HG03439 (cell line): ENCODE results near the gene OR2AT4.
"Not testable (repeated sequence)": the region's sequence is repeated elsewhere in the genome, so short reads cannot be mapped to it uniquely, and the experiment has no call there.

ENCODE experiments used
- ATAC-seq: cut with Tn5 transposase; IDR thresholded peaks from one replicate; pipeline ENCODE4 v1.9.1; 2021; ENCODE audit warnings: mild to moderate bottlenecking, moderate library complexity; ENCODE audit not compliant: unreplicated experiment

Gene OR2AT4

GRCh38 chr11:75068993-75069392 is 27.7 kb downstream of the OR2AT4 start:
- ATAC-seq, result no peak

- no peak for ATAC-seq
Measured at GRCh38 chr11:75068559-75068958, 28.1 kb downstream of the OR2AT4 start.

- ATAC-seq, result no peak
Measured at GRCh38 chr11:75066061-75066460, 30.6 kb downstream of the OR2AT4 start.

- ATAC-seq, result no peak
Measured at GRCh38 chr11:75063741-75064314, 32.8 kb downstream of the OR2AT4 start.

GRCh38 chr11:75059299-75059698 is 37.4 kb downstream of the OR2AT4 start:
- no peak for ATAC-seq

- no peak for ATAC-seq
Measured at GRCh38 chr11:75056814-75057213, 39.9 kb downstream of the OR2AT4 start.

- no peak for ATAC-seq
Measured at GRCh38 chr11:75055511-75055910, 41.2 kb downstream of the OR2AT4 start.

- no peak for ATAC-seq
Measured at GRCh38 chr11:75052457-75052856, 44.2 kb downstream of the OR2AT4 start.

GRCh38 chr11:75051043-75051442 is 45.6 kb downstream of the OR2AT4 start:
- ATAC-seq, result no peak

GRCh38 chr11:75050516-75050915 is 46.2 kb downstream of the OR2AT4 start:
- ATAC-seq, result no peak

- ATAC-seq, result not testable (repeated sequence)
Measured at GRCh38 chr11:75049501-75050266, 47.0 kb downstream of the OR2AT4 start.

GRCh38 chr11:75047191-75047590 is 49.5 kb downstream of the OR2AT4 start:
- no peak for ATAC-seq

- ATAC-seq, result not testable (repeated sequence)
Measured at GRCh38 chr11:75046668-75047067, 50.0 kb downstream of the OR2AT4 start.

GRCh38 chr11:75044381-75045170 is 52.1 kb downstream of the OR2AT4 start:
- ATAC-seq, result not testable (repeated sequence)

GRCh38 chr11:75041821-75042220 is 54.9 kb downstream of the OR2AT4 start:
- not testable (repeated sequence) for ATAC-seq

GRCh38 chr11:75041263-75041662 is 55.4 kb downstream of the OR2AT4 start:
- no peak for ATAC-seq

- ATAC-seq, result no peak
Measured at GRCh38 chr11:75040167-75040770, 56.4 kb downstream of the OR2AT4 start.

- ATAC-seq, result no peak
Measured at GRCh38 chr11:75035911-75036565, 60.6 kb downstream of the OR2AT4 start.

GRCh38 chr11:75035256-75035655 is 61.4 kb downstream of the OR2AT4 start:
- ATAC-seq, result no peak

GRCh38 chr11:75033916-75034315 is 62.8 kb downstream of the OR2AT4 start:
- ATAC-seq, result no peak

- no peak for ATAC-seq
Measured at GRCh38 chr11:75032550-75032935, 64.1 kb downstream of the OR2AT4 start.
